ENCODE results near the gene MAPK1. TPM values are rescaled to one million over a fixed set of nuclear protein-coding genes. Genes with fewer than 3 reads are reported as not detected.

The MAPK1 gene
- total RNA-seq, 4 donors from 2014 or later = 29.4 to 47.3 (median 33.1) TPM

DNA sequence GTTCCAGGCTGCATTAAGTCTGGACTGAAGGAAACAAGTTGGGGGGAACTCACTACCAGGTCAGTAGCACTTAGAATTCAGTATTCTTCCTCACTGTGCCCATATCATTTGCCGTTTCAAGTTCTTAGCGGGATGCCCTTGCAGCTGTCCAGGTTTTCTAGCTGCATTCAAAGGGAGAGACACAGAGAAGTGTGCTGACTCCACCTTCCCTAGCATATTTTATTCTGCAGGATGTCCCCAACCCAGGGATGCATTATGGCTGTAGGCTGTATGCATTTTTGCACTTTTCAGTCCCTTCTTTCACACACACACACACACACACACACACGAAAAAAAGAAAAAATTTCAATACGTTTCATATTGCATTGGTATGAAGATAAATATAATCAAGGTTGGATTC lies 35.8 kb upstream of the MAPK1 start:
- no peak for TF ChIP-seq CTCF (IDR thresholded peaks at IDR 0.05; ENCODE audit: low read depth)

DNA sequence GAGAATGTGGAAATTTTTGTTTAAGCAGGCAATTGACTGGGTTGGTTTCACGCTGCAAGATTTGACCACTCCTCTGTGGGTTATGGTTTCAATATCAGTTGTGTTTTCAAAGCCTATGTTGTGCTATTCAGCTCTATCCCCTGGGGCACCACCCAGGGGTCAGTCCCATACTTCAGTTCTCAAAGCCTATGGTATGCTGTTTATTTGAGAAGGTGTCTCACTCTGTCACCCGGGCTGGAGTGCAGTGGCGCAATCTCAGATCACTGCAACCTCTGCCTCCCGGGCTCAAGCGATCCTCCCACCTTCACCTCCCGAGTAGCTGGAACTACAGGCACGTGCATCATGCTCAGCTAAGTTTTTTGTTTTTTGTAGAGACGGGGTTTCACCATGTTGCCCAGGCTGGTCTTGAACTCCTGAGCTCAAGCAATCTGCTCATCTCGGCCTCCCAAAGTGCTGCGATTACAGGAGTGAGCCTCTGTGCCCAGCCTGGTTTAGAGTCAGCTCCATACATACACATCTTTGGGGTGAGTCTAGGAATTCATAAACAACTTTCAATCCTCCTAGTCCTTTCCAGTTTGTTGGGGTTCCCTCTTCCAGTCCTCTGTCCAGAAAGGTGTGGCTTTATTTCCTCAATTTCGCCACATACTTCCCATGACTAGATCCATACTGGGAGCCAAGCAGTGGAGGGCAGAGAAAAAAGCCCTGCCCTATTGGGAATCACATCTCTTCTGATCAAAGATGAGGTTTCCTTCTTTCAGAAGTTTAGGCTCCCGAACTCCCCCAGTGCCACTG lies 35.0 kb upstream of the MAPK1 start:
- no peak for TF ChIP-seq CTCF (IDR thresholded peaks at IDR 0.05; ENCODE audit: low read depth)

GRCh38 chr22:21898354-21898896 lies 31.0 kb upstream of the MAPK1 start:
- TF ChIP-seq CTCF (IDR thresholded peaks at IDR 0.05; ENCODE audit: low read depth) = no peak

DNA sequence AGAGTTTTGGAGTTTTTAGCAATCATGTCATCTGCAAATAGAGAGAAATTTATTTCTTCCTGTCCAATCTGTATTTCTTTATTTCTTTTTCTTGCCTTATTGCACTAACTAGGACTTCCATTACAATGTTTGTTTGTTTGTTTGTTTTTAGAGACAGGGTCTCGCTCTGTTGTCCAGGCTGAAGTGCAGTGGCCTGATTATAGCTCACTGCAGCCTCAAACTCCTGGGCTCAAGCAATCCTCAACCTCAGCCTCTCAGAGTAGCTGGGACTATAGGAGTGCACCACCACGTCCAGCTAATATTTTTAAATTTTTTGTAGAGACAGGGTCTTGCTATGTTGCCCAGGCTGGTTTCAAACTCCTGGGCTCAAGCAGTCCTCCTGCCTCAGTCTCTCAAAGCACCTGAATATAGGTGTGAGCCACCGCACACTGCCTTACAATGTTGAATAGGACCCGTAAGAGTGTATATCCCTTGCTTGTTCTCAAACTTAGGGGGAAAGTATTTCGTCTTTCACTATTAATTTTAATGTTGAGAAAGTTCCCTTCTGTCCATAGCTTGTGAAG lies 29.6 kb upstream of the MAPK1 start:
- no peak for TF ChIP-seq CTCF (IDR thresholded peaks at IDR 0.05; ENCODE audit: low read depth)

DNA sequence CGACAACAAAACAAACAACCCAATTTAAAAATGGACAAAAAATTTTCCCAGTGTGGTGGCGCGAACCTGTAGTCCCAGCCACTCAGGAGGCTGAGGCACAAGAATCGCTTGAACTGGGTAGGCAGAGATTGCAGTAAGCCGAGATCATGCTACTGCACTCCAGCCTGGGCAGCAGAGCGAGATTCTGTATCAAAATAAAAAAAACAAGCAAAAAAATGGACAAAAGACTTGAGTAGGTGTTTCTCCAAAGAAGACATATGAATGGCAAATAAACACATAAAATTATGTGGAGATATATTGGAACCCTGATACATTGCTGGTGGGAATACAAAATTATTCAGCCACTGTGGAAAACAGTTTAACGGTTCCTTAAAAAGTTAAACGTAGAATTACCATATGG lies 27.4 kb upstream of the MAPK1 start:
- no peak for TF ChIP-seq CTCF (IDR thresholded peaks at IDR 0.05; ENCODE audit: low read depth)

DNA sequence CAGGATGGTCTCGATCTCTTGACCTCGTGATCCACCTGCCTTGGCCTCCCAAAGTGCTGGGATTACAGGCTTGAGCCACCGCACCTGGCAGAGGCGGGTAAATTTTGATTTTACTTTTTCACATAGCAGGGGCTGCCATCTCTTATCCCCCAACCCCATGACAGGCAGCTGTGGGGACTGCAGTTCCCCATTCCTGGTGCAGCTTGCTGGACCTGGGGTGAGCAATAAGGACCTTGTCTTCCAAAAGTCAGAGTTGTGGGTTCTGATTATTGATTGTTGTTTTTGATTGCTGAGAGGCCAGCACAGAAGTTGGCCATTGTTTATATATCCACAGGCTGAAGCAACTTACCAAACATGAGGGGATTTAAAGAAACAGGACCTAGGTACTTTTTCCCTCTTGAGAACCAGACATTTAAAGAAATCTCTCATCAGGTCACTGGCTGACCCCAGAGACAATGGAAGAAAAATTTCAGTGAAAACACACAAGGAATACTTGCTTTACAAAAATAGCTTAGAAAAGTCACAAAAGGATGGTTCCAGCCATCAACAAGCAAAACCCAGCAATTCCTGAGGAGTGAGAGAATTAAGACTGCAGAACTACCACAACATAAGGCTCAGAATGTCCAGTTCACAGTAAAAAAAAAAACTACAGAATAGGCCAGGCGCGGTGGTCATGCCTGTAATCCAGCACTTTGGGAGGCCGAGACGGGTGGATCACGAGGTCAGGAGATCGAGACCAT lies 22.0 kb upstream of the MAPK1 start:
- TF ChIP-seq CTCF (IDR thresholded peaks at IDR 0.05; ENCODE audit: low read depth) = no peak

GRCh38 chr22:21887841-21888240 lies 20.4 kb upstream of the MAPK1 start:
- no peak for TF ChIP-seq CTCF (IDR thresholded peaks at IDR 0.05; ENCODE audit: low read depth)

Measured in subcutaneous adipose tissue (tissue), 4 donors.